Measurements from ENCODE around the gene ZAP70. TPM values are rescaled to one million over a fixed set of nuclear protein-coding genes. Genes with fewer than 3 reads are reported as not detected.

The ZAP70 gene
- total and polyA plus RNA-seq, 9 donors, result 2.0 to 6.0 (median 3.2) TPM

DNA sequence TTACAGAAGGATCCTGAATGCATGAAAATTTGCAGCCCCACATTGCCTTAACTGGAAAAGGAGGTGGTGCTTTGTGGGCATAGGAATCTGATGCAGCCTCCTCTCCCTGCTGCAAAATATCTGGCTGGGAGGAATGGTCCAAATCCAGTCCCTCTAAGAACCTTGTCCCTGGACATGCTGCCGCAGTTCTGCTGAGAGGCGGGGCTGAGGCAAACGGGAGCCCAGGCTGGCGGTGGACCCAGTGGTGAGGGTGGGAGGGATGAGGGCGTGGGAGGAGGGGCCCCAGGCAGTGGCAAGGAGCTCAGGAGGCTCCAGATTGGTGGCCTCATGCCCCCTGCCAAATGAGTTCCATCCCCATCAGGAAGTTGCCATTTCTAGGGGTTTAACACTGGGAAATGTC is 36.2 kb downstream of the ZAP70 start:
- Histone ChIP-seq H3K9me3 (replicated peaks; ENCODE audit: control insufficient read depth, low read depth, low read length) (no peaks in the 10 kb centered on the region), H3K36me3 (ENCODE audit: control insufficient read depth, insufficient read depth, low read length) (peaks cover 3% of the 10 kb centered on the region), H3K27me3 (ENCODE audit: control insufficient read depth, insufficient read depth, low read length) (no peaks in the 10 kb centered on the region), H3K4me3 (ENCODE audit: low read length) (no peak overlapping the region), H3K27ac (ENCODE audit: low read length) (no peak overlapping the region), H3K4me1 (ENCODE audit: control insufficient read depth, insufficient read depth, low read length) (peaks cover 24% of the 10 kb centered on the region)
- peak; percentile 27 for DNase-seq
- 24% methylated on average over 3 of the region's 5 CpGs for WGBS (ENCODE audit: insufficient coverage)

DNA sequence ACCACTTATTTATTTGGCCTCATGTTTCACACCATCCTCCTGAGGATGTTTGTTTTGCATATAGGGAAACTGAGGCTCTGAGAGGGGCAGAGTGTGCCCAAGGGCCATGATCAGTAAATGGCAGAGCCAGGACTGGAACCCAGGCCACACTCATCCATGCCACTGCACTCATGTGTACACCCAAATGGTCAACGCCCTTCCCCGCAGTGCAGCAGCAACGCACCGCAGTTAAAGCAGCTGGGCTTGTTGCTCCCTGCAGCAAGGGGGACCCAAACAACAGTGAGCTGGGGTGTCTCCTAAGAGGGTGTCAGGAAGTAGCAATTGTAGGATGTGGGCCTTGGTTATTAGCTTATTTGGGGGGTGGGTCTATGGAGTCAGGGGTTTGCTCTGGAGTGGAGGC is 36.6 kb downstream of the ZAP70 start:
- no peak overlapping the region for H3K27ac ChIP-seq (ENCODE audit: low read length)
- DNase-seq, result no peak
- H3K9me3 ChIP-seq (replicated peaks; ENCODE audit: control insufficient read depth, low read depth, low read length), result no peaks in the 10 kb centered on the region
- H3K4me3 ChIP-seq (ENCODE audit: low read length), result no peak overlapping the region
- H3K27me3 ChIP-seq (ENCODE audit: control insufficient read depth, insufficient read depth, low read length), result no peaks in the 10 kb centered on the region
- WGBS (ENCODE audit: insufficient coverage), result 100% methylated on average over 2 of the region's 4 CpGs
- peaks cover 4% of the 10 kb centered on the region for H3K36me3 ChIP-seq (ENCODE audit: control insufficient read depth, insufficient read depth, low read length)
- peaks cover 24% of the 10 kb centered on the region for H3K4me1 ChIP-seq (ENCODE audit: control insufficient read depth, insufficient read depth, low read length)

GRCh38 chr2:97751752-97752151 is 38.4 kb downstream of the ZAP70 start:
- no CpG with 5 or more reads among the region's 3 CpGs for WGBS (ENCODE audit: insufficient coverage)
- H3K27me3 ChIP-seq (ENCODE audit: control insufficient read depth, insufficient read depth, low read length), result no peaks in the 10 kb centered on the region
- peaks cover 16% of the 10 kb centered on the region for H3K36me3 ChIP-seq (ENCODE audit: control insufficient read depth, insufficient read depth, low read length)
- peaks cover 20% of the 10 kb centered on the region for H3K4me1 ChIP-seq (ENCODE audit: control insufficient read depth, insufficient read depth, low read length)
- H3K9me3 ChIP-seq (replicated peaks; ENCODE audit: control insufficient read depth, low read depth, low read length), result no peaks in the 10 kb centered on the region
- no peak for DNase-seq
- H3K4me3 ChIP-seq (ENCODE audit: low read length), result no peak overlapping the region
- no peak overlapping the region for H3K27ac ChIP-seq (ENCODE audit: low read length)

- Histone ChIP-seq H3K9me3 (replicated peaks; ENCODE audit: control insufficient read depth, low read depth, low read length) (no peaks in the 10 kb centered on the region), H3K27me3 (ENCODE audit: control insufficient read depth, insufficient read depth, low read length) (no peaks in the 10 kb centered on the region), H3K4me1 (ENCODE audit: control insufficient read depth, insufficient read depth, low read length) (peaks cover 16% of the 10 kb centered on the region), H3K36me3 (ENCODE audit: control insufficient read depth, insufficient read depth, low read length) (peaks cover 25% of the 10 kb centered on the region), H3K27ac (ENCODE audit: low read length) (no peak overlapping the region), H3K4me3 (ENCODE audit: low read length) (no peak overlapping the region)
- no CpG with 5 or more reads among the region's 3 CpGs for WGBS (ENCODE audit: insufficient coverage)
- no peak for DNase-seq
Observed at GRCh38 chr2:97752342-97753334, 39.3 kb downstream of the ZAP70 start.

DNA sequence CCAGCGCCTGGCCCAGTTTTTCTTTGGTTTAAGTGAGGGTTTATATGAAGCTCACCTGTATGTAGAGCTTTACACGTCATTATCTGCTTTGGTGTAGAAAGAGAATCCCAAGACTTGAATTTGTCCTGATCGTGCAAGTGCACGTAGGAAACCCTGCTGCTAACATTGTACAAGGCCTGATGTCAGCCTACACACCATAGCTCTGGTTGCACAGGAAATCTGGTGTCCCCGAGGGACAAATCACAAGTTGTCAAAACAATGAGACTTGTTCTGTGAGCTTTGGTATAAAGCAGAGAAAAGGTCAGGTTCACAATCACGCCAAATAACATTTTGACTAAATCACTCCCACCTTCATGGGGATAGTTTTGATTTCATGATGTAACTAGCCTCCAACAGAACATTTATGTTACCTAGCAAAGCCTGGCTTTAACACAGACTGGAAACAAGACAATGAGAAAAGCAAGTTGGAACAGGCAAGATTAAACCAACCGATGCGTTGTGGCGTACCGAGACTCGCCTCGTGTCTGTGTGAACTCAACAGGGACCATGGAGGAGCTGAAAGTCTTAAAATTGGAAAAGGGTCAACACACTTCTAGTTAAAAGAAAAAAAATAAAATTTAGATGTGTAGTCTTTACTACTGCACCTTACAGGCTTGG is 41.4 kb downstream of the ZAP70 start:
- DNase-seq, result peak; percentile 41
- 71% methylated on average over 3 of the region's 12 CpGs for WGBS (ENCODE audit: insufficient coverage)
- H3K27ac ChIP-seq (ENCODE audit: low read length), result no peak overlapping the region

GRCh38 chr2:97755491-97755890 is 42.1 kb downstream of the ZAP70 start:
- Histone ChIP-seq H3K4me3 (ENCODE audit: low read length) (no peak overlapping the region), H3K36me3 (ENCODE audit: control insufficient read depth, insufficient read depth, low read length) (peaks cover 49% of the 10 kb centered on the region), H3K4me1 (ENCODE audit: control insufficient read depth, insufficient read depth, low read length) (peaks cover 3% of the 10 kb centered on the region), H3K27me3 (ENCODE audit: control insufficient read depth, insufficient read depth, low read length) (no peaks in the 10 kb centered on the region), H3K27ac (ENCODE audit: low read length) (no peak overlapping the region), H3K9me3 (replicated peaks; ENCODE audit: control insufficient read depth, low read depth, low read length) (no peaks in the 10 kb centered on the region)
- no peak for DNase-seq
- no CpG with 5 or more reads among the region's 2 CpGs for WGBS (ENCODE audit: insufficient coverage)

More for the DNA sequence above, 41.4 kb downstream of the ZAP70 start:
- H3K9me3 ChIP-seq (replicated peaks; ENCODE audit: control insufficient read depth, low read depth, low read length), result no peaks in the 10 kb centered on the region
- peaks cover 43% of the 10 kb centered on the region for H3K36me3 ChIP-seq (ENCODE audit: control insufficient read depth, insufficient read depth, low read length)
- peaks cover 3% of the 10 kb centered on the region for H3K4me1 ChIP-seq (ENCODE audit: control insufficient read depth, insufficient read depth, low read length)
- no peak overlapping the region for H3K4me3 ChIP-seq (ENCODE audit: low read length)
- H3K27me3 ChIP-seq (ENCODE audit: control insufficient read depth, insufficient read depth, low read length), result no peaks in the 10 kb centered on the region

DNA sequence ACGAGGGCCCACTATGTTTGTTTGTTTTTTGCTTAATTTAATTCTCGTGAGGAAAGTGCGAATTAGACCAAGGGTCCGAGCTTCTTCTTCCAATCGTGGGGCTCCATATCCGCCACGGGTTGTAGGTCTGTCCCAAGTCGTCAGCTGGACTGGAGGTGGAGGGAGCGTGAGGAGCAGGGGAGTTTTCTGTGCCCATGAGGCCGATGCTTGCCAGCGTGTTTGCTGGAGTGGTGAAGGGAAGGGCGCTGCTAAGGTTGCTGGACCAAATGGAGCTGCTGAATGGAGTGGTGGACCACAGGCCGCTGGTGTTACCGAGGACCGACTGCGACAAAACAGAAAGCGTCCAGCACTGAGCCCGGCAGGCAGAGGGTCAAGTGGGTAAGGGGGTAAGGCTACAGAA is 43.7 kb downstream of the ZAP70 start:
- Histone ChIP-seq H3K27ac (ENCODE audit: low read length) (no peak overlapping the region), H3K4me3 (ENCODE audit: low read length) (no peak overlapping the region), H3K27me3 (ENCODE audit: control insufficient read depth, insufficient read depth, low read length) (no peaks in the 10 kb centered on the region), H3K9me3 (replicated peaks; ENCODE audit: control insufficient read depth, low read depth, low read length) (no peaks in the 10 kb centered on the region), H3K4me1 (ENCODE audit: control insufficient read depth, insufficient read depth, low read length) (no peaks in the 10 kb centered on the region), H3K36me3 (ENCODE audit: control insufficient read depth, insufficient read depth, low read length) (peaks cover 62% of the 10 kb centered on the region)
- WGBS (ENCODE audit: insufficient coverage), result 95% methylated on average over 16 of the region's 18 CpGs
- DNase-seq, result no peak

- H3K4me1 ChIP-seq (ENCODE audit: control insufficient read depth, insufficient read depth, low read length), result no peaks in the 10 kb centered on the region
- WGBS (ENCODE audit: insufficient coverage), result 83% methylated on average over 1 of the region's 1 CpG
- no peak overlapping the region for H3K27ac ChIP-seq (ENCODE audit: low read length)
- no peak for DNase-seq
- H3K9me3 ChIP-seq (replicated peaks; ENCODE audit: control insufficient read depth, low read depth, low read length), result no peaks in the 10 kb centered on the region
- no peaks in the 10 kb centered on the region for H3K27me3 ChIP-seq (ENCODE audit: control insufficient read depth, insufficient read depth, low read length)
- H3K4me3 ChIP-seq (ENCODE audit: low read length), result no peak overlapping the region
- H3K36me3 ChIP-seq (ENCODE audit: control insufficient read depth, insufficient read depth, low read length), result peaks cover 73% of the 10 kb centered on the region
Observed at GRCh38 chr2:97758131-97758705, 44.8 kb downstream of the ZAP70 start.

DNA sequence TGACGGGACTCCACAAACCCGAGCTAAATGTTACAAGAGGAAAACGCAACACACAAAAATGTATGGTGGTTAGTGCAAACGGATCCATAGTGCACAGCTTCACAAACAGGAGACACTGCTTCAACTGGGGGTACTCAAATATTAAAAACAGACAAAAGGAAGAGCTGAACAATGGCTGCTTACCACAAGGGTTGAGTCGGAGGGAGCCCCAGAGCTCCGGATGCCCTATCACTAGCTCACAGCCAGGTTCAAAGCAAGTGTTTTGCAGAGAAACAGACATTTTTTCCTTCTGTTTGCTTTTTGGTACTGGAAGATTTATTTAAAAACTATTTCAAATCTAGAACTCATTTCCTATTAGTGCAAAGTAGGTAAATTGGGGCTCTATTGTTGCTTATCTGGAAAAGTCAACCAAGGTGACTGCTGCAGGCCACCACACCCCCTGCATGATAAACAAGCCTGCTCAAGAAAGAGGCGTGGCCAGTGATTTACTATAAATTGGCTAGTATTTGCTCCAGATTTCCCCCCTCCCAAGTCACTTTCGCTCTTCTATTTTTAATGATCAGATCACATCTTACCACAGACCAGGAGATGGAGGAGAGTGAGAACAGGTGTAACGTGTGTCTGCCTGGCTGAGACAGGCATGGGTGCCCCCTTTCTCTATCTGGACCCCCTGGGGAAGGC is 46.5 kb downstream of the ZAP70 start:
- Histone ChIP-seq H3K36me3 (ENCODE audit: control insufficient read depth, insufficient read depth, low read length) (peaks cover 87% of the 10 kb centered on the region), H3K4me3 (ENCODE audit: low read length) (no peak overlapping the region), H3K4me1 (ENCODE audit: control insufficient read depth, insufficient read depth, low read length) (no peaks in the 10 kb centered on the region), H3K27me3 (ENCODE audit: control insufficient read depth, insufficient read depth, low read length) (no peaks in the 10 kb centered on the region), H3K27ac (ENCODE audit: low read length) (no peak overlapping the region), H3K9me3 (replicated peaks; ENCODE audit: control insufficient read depth, low read depth, low read length) (no peaks in the 10 kb centered on the region)
- DNase-seq, result no peak
- 94% methylated on average over 3 of the region's 9 CpGs for WGBS (ENCODE audit: insufficient coverage)
